PFSK-1 (cell line): ENCODE measurements around the gene SHISA5.

ENCODE experiments used
- FOXP2 ChIP-seq: optimal IDR thresholded peaks from 2 replicates; pipeline ENCODE3; 2011; ENCODE audit warnings: borderline replicate concordance, control low read depth, inconsistent platforms; ENCODE audit not compliant: insufficient read depth; ENCODE audit errors: extremely low read length, extremely low read depth
- POLR2AphosphoS5 ChIP-seq: IDR thresholded peaks from 2 replicates; pipeline ENCODE4 v1.6.1; 2012; ENCODE audit warnings: low read depth, mild to moderate bottlenecking, control low read depth, low read length, moderate library complexity
- REST ChIP-seq, 2 experiments: IDR thresholded peaks; 2 replicates each; pipeline versions ENCODE4 v1.6.1 to v1.8.0; 2011 to 2012; ENCODE audit warnings: low read depth in 2 of 2, low read length in 2 of 2, control low read depth in 1 of 2, inconsistent platforms in 1 of 2, mild to moderate bottlenecking in 1 of 2, moderate library complexity in 1 of 2; ENCODE audit not compliant: insufficient read depth in 1 of 2
- SIN3A ChIP-seq: IDR thresholded peaks from 2 replicates; pipeline ENCODE4 v1.6.1; 2012; ENCODE audit warnings: mild to moderate bottlenecking, low read length, moderate library complexity, borderline replicate concordance; ENCODE audit not compliant: insufficient read depth
- TAF1 ChIP-seq: IDR thresholded peaks from 2 replicates; pipeline ENCODE4 v1.6.1; 2012; ENCODE audit warnings: low read length, control low read depth, borderline replicate concordance; ENCODE audit not compliant: insufficient read depth

The SHISA5 gene

GRCh38 chr3:48502121-48502520 lies 1.9 kb downstream of the SHISA5 start:
- no peak for TF ChIP-seq FOXP2
- no peak for TF ChIP-seq SIN3A
- no peak for TF ChIP-seq REST (IDR thresholded peaks at IDR 0.05; ENCODE audit: insufficient read depth in 1 of 2, low read depth in 2 of 2, low read length in 2 of 2)
- TF ChIP-seq POLR2AphosphoS5 = no peak
- TF ChIP-seq TAF1 = no peak

- TF ChIP-seq POLR2AphosphoS5 (no peak), TAF1 (no peak), FOXP2 (no peak), SIN3A (no peak), REST (IDR thresholded peaks at IDR 0.05; ENCODE audit: insufficient read depth in 1 of 2, low read depth in 2 of 2, low read length in 2 of 2) (no peak)
Measured at GRCh38 chr3:48501196-48501595, 2.8 kb downstream of the SHISA5 start.

GRCh38 chr3:48500656-48501055 lies 3.3 kb downstream of the SHISA5 start:
- no peak for TF ChIP-seq SIN3A
- no peak for TF ChIP-seq REST (IDR thresholded peaks at IDR 0.05; ENCODE audit: insufficient read depth in 1 of 2, low read depth in 2 of 2, low read length in 2 of 2)
- no peak for TF ChIP-seq FOXP2
- TF ChIP-seq TAF1 = no peak
- TF ChIP-seq POLR2AphosphoS5 = no peak

GRCh38 chr3:48493203-48493501 lies 10.8 kb downstream of the SHISA5 start:
- no peak for TF ChIP-seq POLR2AphosphoS5

GRCh38 chr3:48492461-48493202 lies 11.3 kb downstream of the SHISA5 start:
- TF ChIP-seq POLR2AphosphoS5 (no peak), FOXP2 (no peak), REST (IDR thresholded peaks at IDR 0.05; ENCODE audit: insufficient read depth in 1 of 2, low read depth in 2 of 2, low read length in 2 of 2) (no peak), TAF1 (no peak), SIN3A (no peak)
